Stimulated activated naive CD8-positive, alpha-beta T cell treated with anti-CD3 and anti-CD28 coated beads, Interleukin-15, Interleukin-2, amounts not matched to agents 100 ng/mL and 50 ng/mL, for 24 hours (primary cell): ENCODE data around the gene RTP1.
"Not testable (repeated sequence)": the region's sequence is repeated elsewhere in the genome, so short reads cannot be mapped to it uniquely, and the experiment has no call there.

Source experiments
- H3K27ac Mint-ChIP-seq: one replicate; pipeline ENCODE4 v1.8.0; 2021; ENCODE audit warnings: mild to moderate bottlenecking, mixed read lengths
- H3K27me3 Mint-ChIP-seq: one replicate; pipeline ENCODE4 v1.8.0; 2021; ENCODE audit warnings: mixed read lengths
- H3K36me3 Mint-ChIP-seq: one replicate; pipeline ENCODE4 v1.8.0; 2021; ENCODE audit warnings: low read depth, mixed read lengths
- H3K4me1 Mint-ChIP-seq: one replicate; pipeline ENCODE4 v1.8.0; 2021; ENCODE audit warnings: low read depth, mixed read lengths
- H3K4me3 Mint-ChIP-seq: one replicate; pipeline ENCODE4 v1.8.0; 2021; ENCODE audit warnings: mild to moderate bottlenecking, mixed read lengths
- H3K9me3 Mint-ChIP-seq: one replicate; pipeline ENCODE4 v1.8.0; 2021; ENCODE audit warnings: mixed read lengths

Gene RTP1

DNA sequence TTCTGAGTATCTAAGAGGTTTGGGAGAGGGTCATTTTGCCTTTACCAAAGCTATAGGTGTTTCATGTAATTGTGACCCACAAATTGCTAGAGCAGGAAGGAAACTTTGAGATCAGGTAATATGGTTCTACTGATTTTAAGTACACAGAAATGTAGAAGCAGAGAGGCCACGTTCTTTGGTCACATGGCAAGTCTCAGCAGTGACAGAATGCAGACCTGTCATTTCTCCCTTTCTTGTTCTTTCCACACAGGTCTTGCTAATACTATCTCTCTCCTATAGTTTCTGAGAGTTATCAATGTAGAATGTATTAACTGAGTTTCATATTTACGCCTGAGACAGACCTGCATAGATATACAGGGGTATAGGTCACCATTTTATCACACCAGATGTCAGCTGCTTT, 10.9 kb upstream of the RTP1 start:
- Mint-ChIP-seq H3K4me3 (no peak overlapping the region), H3K36me3 (no peaks in the 10 kb centered on the region), H3K27ac (no peak overlapping the region)

DNA sequence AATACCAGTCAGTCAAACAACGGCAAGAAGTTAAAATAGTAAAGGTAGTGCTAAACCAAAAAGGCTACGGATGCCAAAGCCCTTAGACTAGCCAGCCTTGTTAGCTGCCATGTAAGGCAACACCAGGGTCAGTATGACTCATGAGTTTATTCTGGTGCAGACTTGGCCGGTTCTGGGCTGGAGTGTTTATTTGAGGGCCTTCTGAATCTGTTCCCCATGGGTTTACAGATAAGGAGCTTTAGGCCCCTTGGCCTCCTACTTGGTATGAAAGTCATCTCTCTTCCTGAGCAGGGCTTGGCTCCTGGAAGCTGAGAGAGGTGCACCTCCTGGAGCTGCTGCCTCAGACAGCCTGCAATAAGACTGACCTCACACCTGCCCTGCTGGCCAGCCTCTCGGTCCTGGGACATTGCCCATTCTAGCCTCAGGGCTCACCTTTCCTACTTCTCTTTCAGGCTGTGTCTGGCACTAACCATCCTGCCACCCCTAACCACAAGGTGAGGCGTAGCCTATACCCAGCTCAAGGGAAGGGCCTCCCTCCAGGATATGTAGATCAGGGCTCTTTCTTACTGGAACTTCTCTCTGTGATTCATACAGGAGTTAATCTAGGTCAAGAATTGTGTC, 10.4 kb upstream of the RTP1 start:
- Mint-ChIP-seq H3K27me3 (peaks cover 42% of the 10 kb centered on the region), H3K27ac (no peak overlapping the region), H3K36me3 (no peaks in the 10 kb centered on the region), H3K4me3 (no peak overlapping the region), H3K9me3 (no peaks in the 10 kb centered on the region), H3K4me1 (peaks cover 4% of the 10 kb centered on the region)

More for the DNA sequence above, 10.9 kb upstream of the RTP1 start:
- Mint-ChIP-seq H3K27me3 (peaks cover 37% of the 10 kb centered on the region), H3K9me3 (no peaks in the 10 kb centered on the region), H3K4me1 (peaks cover 4% of the 10 kb centered on the region)

DNA sequence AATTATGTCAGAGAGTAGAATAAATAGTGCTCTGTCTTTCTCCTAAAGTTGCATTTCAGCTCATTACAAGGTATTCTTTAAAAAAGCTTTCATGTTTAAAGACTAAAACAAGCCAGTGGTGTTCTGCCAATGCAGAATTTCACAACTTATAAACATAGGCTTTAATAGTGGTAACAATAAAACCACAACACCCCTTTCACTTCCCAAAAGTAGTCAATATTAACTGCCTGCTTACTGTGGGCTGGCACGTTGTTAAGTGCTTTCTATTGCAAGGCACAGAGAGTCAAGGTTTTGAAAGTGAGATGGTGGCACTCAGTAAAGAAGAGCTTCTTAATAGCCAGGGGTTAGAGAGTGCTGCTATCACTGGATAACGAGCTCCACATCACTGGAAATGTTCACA, 8.4 kb upstream of the RTP1 start:
- Mint-ChIP-seq H3K27me3 (peaks cover 58% of the 10 kb centered on the region), H3K4me3 (no peak overlapping the region), H3K4me1 (peaks cover 4% of the 10 kb centered on the region)

DNA sequence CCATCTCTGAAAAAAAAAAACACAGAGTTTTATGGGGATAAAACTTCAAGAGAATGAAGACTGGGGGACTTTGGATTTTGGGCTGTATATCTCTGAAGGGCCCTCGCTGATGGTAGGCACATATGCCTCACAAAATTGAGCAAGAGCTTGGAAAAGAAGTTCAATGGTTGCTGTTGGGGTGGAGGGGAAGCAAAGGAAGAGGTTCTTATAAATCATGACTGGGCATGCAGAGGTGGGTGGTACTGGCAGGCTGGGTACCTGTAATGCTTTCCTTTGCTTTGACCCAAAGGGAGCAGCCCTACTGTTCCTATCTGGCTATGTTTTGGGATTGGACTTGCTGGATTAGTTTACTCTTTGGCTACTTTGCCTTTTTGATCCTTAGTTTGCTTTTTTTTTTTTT, 6.0 kb upstream of the RTP1 start:
- peaks cover 66% of the 10 kb centered on the region for H3K27me3 Mint-ChIP-seq
- no peak overlapping the region for H3K4me3 Mint-ChIP-seq
- H3K36me3 Mint-ChIP-seq = no peaks in the 10 kb centered on the region
- H3K4me1 Mint-ChIP-seq = peaks cover 4% of the 10 kb centered on the region
- H3K9me3 Mint-ChIP-seq = no peaks in the 10 kb centered on the region
- no peak overlapping the region for H3K27ac Mint-ChIP-seq

More for the DNA sequence above, 8.4 kb upstream of the RTP1 start:
- Mint-ChIP-seq H3K27ac (no peak overlapping the region), H3K36me3 (no peaks in the 10 kb centered on the region), H3K9me3 (no peaks in the 10 kb centered on the region)

DNA sequence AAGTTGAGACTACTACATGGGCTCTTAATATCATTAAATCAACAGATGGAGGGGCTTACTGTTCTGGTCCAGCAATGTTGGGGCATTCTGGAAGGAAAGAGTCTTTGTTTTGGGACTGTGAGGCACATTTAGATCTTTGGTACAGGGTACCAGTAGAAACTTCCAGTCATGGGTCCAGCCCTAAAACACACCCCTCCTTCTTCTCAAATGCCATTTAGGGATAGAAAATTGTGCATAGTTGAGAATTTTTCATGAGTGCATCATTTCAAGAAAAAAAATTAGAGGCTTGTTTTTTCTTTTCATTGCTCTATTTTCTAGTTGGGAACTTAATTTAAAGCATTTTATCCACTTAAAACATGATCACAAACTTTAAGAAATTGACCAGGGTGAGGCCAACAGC, 4.1 kb upstream of the RTP1 start:
- H3K27ac Mint-ChIP-seq = no peak overlapping the region
- no peaks in the 10 kb centered on the region for H3K9me3 Mint-ChIP-seq
- no peaks in the 10 kb centered on the region for H3K36me3 Mint-ChIP-seq
- peaks cover 4% of the 10 kb centered on the region for H3K4me1 Mint-ChIP-seq
- H3K4me3 Mint-ChIP-seq = no peak overlapping the region
- H3K27me3 Mint-ChIP-seq = peaks cover 59% of the 10 kb centered on the region

DNA sequence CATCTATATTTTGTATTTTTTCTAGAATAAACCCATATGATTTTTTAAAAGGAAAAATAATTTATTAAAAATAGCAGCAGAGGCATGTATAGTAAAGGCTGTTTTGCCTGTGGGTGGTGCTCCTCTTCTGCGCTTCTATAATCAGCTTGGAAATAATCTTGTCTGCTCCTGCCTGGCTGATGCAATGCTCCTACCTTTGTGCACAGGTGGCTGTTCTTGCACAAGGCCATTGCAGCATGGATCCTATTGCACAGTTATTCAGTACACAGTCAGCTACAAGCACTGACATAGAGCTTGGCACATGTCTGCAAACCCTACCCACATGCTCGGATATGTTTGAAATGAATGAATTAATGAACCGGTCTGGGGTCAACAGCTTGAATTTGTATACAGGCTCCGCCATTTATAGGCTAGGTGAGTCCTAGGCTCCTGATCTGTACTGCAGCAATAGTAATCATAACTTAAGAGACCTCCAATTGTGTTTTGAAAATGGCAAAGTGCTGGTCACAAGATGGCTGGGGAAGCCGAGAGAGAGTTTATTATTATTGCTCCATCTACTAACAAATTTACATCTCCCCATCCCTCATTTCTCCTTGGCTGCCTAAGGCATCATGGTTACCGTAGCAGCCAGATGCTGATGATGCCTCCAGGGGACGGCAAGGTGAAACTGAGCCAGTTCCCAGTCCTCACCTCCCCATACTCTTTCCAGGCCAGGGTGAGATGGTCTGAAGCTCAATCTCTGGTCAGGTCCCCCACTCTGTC, 532 bp upstream of the RTP1 start:
- no peaks in the 10 kb centered on the region for H3K36me3 Mint-ChIP-seq
- peaks cover 37% of the 10 kb centered on the region for H3K27me3 Mint-ChIP-seq
- no peaks in the 10 kb centered on the region for H3K9me3 Mint-ChIP-seq

DNA sequence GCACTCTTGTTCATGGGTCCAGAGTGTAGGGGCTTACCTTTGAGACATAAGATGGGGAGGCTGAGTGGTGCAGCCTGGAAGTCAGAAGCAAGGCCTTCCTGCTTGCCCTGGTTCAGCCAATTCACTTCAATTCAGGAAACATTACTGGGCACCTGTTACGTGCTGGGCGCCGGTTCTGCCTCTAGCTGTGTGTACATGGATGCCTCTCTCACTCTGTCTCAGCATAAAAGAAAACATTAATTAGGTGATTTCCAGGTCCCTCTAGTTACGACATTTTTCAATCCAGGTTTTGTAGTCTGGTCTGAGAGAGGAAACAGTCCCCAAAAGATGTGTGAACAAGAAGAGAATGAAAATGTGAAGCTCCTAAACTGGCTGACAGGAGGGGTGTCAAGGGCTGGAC, 1.2 kb downstream of the RTP1 start:
- H3K27me3 Mint-ChIP-seq = peaks cover 26% of the 10 kb centered on the region
- no peak overlapping the region for H3K27ac Mint-ChIP-seq
- H3K4me1 Mint-ChIP-seq = no peaks in the 10 kb centered on the region
- no peaks in the 10 kb centered on the region for H3K36me3 Mint-ChIP-seq
- H3K9me3 Mint-ChIP-seq = no peaks in the 10 kb centered on the region
- no peak overlapping the region for H3K4me3 Mint-ChIP-seq

More for the DNA sequence above, 532 bp upstream of the RTP1 start:
- H3K27ac Mint-ChIP-seq = no peak overlapping the region
- no peak overlapping the region for H3K4me3 Mint-ChIP-seq
- no peaks in the 10 kb centered on the region for H3K4me1 Mint-ChIP-seq

DNA sequence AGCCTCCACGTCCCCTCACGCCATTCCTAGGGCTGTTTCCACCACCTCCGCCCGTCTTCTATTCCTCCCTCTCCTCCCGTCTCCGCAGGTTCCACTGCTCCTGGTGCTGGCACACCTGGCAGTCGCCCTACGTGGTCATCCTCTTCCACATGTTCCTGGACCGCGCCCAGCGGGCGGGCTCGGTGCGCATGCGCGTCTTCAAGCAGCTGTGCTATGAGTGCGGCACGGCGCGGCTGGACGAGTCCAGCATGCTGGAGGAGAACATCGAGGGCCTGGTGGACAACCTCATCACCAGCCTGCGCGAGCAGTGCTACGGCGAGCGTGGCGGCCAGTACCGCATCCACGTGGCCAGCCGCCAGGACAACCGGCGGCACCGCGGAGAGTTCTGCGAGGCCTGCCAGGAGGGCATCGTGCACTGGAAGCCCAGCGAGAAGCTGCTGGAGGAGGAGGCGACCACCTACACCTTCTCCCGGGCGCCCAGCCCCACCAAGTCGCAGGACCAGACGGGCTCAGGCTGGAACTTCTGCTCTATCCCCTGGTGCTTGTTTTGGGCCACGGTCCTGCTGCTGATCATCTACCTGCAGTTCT, 2.3 kb downstream of the RTP1 start:
- not testable (repeated sequence) for H3K4me1 Mint-ChIP-seq, H3K27ac Mint-ChIP-seq, H3K4me3 Mint-ChIP-seq, H3K9me3 Mint-ChIP-seq, H3K36me3 Mint-ChIP-seq
- H3K27me3 Mint-ChIP-seq = peaks cover 20% of the 10 kb centered on the region

DNA sequence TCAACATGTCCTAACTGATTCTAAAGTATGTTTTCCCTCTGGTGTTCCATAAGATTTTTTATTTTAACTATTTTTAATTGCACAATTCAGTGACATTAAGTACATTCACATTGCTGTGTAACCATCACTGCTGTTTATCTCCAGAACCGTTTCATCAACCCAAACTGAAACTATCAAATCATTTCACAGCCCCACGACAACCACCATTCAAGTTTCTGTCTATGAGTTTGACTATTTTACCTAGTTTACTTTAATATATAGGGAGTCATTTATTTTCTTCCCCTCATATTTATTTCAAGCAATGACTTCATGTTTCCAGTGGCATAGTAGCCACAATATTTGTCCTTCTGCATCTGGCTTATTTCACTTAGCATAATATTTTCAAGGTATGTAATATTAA, 8.4 kb downstream of the RTP1 start:
- Mint-ChIP-seq H3K4me3 (no peak overlapping the region), H3K36me3 (no peaks in the 10 kb centered on the region), H3K4me1 (no peaks in the 10 kb centered on the region), H3K27me3 (peaks cover 17% of the 10 kb centered on the region), H3K27ac (no peak overlapping the region), H3K9me3 (no peaks in the 10 kb centered on the region)

DNA sequence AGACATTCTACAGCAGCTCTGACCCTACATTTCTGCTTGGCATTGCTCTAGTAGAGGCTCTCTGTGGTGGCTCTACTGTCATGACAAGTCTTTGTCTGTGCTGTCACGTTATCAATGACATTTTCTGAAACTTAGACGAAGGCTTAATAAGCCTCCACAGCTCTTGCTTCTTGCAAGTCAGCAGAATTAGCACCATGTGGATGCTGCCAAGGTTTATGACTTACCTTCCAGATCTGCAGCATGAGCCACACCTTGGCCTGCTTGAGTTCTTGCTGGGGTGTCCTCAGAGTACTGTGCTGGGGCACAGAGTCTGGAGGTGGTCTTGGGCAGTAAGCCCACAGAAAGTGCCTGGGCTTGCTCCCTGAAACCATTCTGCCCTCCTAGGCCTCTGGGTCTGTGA, 9.8 kb downstream of the RTP1 start:
- Mint-ChIP-seq H3K4me1 (no peaks in the 10 kb centered on the region), H3K9me3 (no peaks in the 10 kb centered on the region), H3K27ac (no peak overlapping the region), H3K27me3 (peaks cover 18% of the 10 kb centered on the region), H3K4me3 (no peak overlapping the region), H3K36me3 (no peaks in the 10 kb centered on the region)

DNA sequence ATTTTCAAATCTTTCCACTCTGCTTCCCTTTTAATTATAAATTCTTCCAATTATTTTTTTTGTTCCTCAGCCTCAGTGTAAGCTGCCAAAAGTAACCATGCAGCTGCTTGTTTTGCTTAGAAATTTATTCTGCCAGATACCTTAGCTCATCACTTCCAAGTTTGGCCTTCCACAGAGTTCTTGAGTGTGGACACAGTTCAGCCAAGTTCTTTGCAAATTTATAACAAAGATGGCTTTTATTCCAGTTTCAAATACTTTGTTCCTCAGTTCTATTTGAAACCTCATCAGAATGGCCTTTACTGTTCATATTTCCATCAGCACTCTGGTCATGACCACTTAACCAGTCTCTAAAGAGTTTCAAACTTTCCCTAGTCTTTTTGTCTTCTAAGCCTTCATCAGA, 10.3 kb downstream of the RTP1 start:
- no peak overlapping the region for H3K4me3 Mint-ChIP-seq
- no peaks in the 10 kb centered on the region for H3K4me1 Mint-ChIP-seq
- no peak overlapping the region for H3K27ac Mint-ChIP-seq
- H3K9me3 Mint-ChIP-seq = no peaks in the 10 kb centered on the region
- no peaks in the 10 kb centered on the region for H3K36me3 Mint-ChIP-seq
- H3K27me3 Mint-ChIP-seq = peaks cover 16% of the 10 kb centered on the region

DNA sequence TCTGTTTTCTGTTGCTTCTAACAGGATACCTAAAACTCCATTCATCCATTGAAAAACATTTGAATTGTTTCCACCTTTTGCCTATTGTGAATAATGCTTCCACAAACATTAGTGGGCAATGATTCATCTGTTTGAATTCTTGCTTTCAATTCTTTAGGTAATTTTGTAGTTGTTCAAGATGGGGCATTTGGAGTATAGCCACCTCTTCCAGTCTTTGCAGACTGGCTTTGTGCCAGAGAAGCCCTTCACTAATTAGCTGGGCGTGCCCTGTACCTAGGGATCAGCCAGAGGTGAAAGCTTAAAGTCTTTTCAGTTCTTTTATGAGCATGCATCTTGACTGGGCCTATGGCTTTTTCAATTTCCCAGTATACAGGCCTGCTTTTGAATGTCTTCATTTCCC, 10.9 kb downstream of the RTP1 start:
- no peak overlapping the region for H3K4me3 Mint-ChIP-seq
- peaks cover 16% of the 10 kb centered on the region for H3K27me3 Mint-ChIP-seq
- no peaks in the 10 kb centered on the region for H3K4me1 Mint-ChIP-seq

DNA sequence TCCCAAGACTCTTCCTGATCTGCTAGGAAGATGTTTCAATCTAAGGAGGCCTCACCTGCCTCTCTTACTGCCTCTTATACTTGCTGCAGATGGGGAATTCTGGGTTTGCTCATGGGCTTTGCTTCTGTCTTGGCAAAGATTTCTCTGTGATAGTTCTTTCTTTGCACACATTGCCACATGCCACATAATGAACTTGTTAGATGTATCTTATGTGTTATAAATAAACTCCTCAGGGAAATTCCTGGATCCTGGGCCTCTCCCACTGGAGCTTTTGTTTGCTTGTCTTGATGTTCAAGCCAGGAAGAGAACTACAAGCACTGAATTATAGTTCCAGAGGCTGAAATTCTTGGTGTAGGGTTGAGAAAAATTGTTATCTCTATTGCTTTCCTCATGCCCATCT, 12.2 kb downstream of the RTP1 start:
- no peaks in the 10 kb centered on the region for H3K4me1 Mint-ChIP-seq
- no peaks in the 10 kb centered on the region for H3K36me3 Mint-ChIP-seq
- no peak overlapping the region for H3K27ac Mint-ChIP-seq
- H3K27me3 Mint-ChIP-seq = peaks cover 14% of the 10 kb centered on the region
- no peak overlapping the region for H3K4me3 Mint-ChIP-seq
- no peaks in the 10 kb centered on the region for H3K9me3 Mint-ChIP-seq

More for the DNA sequence above, 10.9 kb downstream of the RTP1 start:
- H3K36me3 Mint-ChIP-seq = no peaks in the 10 kb centered on the region
- no peaks in the 10 kb centered on the region for H3K9me3 Mint-ChIP-seq
- H3K27ac Mint-ChIP-seq = no peak overlapping the region

DNA sequence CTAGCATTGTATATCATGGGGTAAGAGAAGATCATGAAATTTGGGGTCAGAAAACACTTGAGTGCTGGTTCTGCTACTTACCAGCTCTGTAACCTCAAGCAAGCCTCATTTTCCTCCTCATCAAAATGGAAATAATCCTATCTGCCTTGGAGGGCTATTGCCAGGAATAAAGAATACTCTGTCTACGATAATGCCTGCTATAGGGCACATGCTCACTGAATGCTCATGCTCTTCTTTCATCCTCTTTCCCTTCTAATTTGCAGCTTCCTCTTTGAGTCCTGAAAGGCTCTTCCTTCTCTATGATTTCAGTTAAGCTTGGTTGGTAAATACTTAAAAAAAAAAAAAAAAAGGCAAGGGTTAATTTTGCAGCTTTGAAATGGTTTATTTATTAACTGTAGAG, 12.8 kb downstream of the RTP1 start:
- H3K4me3 Mint-ChIP-seq = no peak overlapping the region
- H3K9me3 Mint-ChIP-seq = no peaks in the 10 kb centered on the region
- H3K36me3 Mint-ChIP-seq = no peaks in the 10 kb centered on the region
- H3K27ac Mint-ChIP-seq = no peak overlapping the region
- H3K27me3 Mint-ChIP-seq = peaks cover 8% of the 10 kb centered on the region
- no peaks in the 10 kb centered on the region for H3K4me1 Mint-ChIP-seq

DNA sequence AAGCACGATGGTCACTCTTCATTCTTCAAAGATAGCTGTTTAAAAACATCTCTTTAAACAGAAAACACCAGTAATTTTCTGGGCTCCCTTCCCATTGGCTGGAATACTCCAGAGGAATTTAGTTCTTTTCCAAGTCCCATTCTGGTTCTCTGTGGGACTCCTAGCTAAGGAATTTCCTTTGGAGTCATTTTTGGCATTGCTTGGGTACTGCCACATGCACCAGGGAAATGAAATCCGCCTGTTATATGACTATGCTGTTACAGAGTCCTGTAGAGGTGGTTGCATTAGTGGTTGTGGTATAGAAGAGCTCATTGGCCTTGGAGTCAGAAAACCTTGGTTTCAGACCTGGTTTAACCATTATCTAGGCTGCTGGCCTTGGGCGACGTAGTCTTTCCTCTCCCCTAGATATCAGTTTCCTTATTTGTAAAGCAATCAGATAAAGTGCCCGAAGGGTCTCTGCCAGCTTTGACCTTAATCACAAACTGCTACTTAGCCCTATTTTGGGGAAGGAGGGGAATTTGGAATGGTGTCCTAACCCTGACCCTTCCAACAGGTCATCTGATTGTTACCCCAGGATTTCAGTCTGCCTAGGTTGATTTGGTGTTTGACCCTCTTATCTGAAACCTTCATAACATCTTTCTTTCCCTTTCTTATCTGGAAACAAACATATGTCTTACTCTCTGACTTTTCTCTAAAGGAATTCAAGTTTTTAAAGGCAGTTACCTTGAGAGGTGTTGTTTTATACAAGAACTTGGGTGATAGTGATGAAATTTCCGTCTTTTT, 13.4 kb downstream of the RTP1 start:
- Mint-ChIP-seq H3K4me1 (no peaks in the 10 kb centered on the region), H3K36me3 (no peaks in the 10 kb centered on the region), H3K27me3 (peaks cover 3% of the 10 kb centered on the region), H3K9me3 (no peaks in the 10 kb centered on the region), H3K27ac (no peak overlapping the region), H3K4me3 (no peak overlapping the region)
